ENCODE results near the gene FHDC1. TPM values are rescaled to one million over a fixed set of nuclear protein-coding genes. Genes with fewer than 3 reads are reported as not detected.

FHDC1 gene
- total RNA-seq, 1 experiment from 2014 or later = 19.9 TPM

- H2BK120ac ChIP-seq (ENCODE audit: low read depth, low read length, poor library complexity, severe bottlenecking) = no peak overlapping the region
- no peak overlapping the region; a peak in 1 of 5 replicates for H3K4me3 Mint-ChIP-seq
- no peak for TF ChIP-seq CTCF (conservative IDR thresholded peaks at IDR 0.05)
- no peaks in the 10 kb centered on the region for H3K23me2 ChIP-seq (ENCODE audit: insufficient read length, low read depth, low read length, poor library complexity, severe bottlenecking)
- no peaks in the 10 kb centered on the region for H3K79me2 ChIP-seq (ENCODE audit: insufficient read depth, low read length)
- H3K9me3 ChIP-seq (ENCODE audit: control insufficient read depth, low read depth, low read length) = no peaks in the 10 kb centered on the region
- no peak overlapping the region for H2BK20ac ChIP-seq (ENCODE audit: low read depth, low read length, poor library complexity, severe bottlenecking)
- no peak overlapping the region for H3K27ac ChIP-seq (ENCODE audit: insufficient read length, low read depth, low read length)
- H3K4me1 Mint-ChIP-seq = peaks cover 57 to 63% of the 10 kb centered on the region in 2 experiments
- no peak overlapping the region for H3K27ac Mint-ChIP-seq
- H3K56ac ChIP-seq (ENCODE audit: insufficient read length, low read depth, low read length) = no peak overlapping the region
- no peak overlapping the region for H4K91ac ChIP-seq (ENCODE audit: insufficient read length, low read depth, low read length)
- H2BK5ac ChIP-seq (ENCODE audit: insufficient read length, low read length) = no peak overlapping the region
- no peak overlapping the region for H3K23ac ChIP-seq (ENCODE audit: insufficient read length, low read depth, low read length)
- no CpG with 5 or more reads among the region's 3 CpGs for WGBS (ENCODE audit: extremely low coverage, insufficient read length, low lambda C conversion rate)
- H3K4me2 ChIP-seq (ENCODE audit: insufficient read depth, insufficient read length, low read length) = no peak overlapping the region
- H3K9ac ChIP-seq (ENCODE audit: extremely low read depth, insufficient read length, low read length) = no peak overlapping the region
- H3K27me3 ChIP-seq (ENCODE audit: insufficient read depth, low read length) = no peaks in the 10 kb centered on the region
- H2AFZ ChIP-seq (ENCODE audit: low read length) = no peak overlapping the region
- H3K79me1 ChIP-seq (ENCODE audit: insufficient read depth, low read depth, low read length, poor library complexity, severe bottlenecking) = no peaks in the 10 kb centered on the region
- no peak overlapping the region for H3K18ac ChIP-seq (ENCODE audit: insufficient read length, low read depth, low read length)
- peaks cover 16% of the 10 kb centered on the region; the same call in 1 of the 2 replicates for H3K4me1 ChIP-seq (ENCODE audit: insufficient read depth, low read length)
- no peak overlapping the region for H2BK12ac ChIP-seq (ENCODE audit: insufficient read length, low read depth, low read length)
- H3K27me3 Mint-ChIP-seq (ENCODE audit: low read depth) = peaks cover 5% of the 10 kb centered on the region; the same call in 1 of the 2 replicates
- no peak overlapping the region for H3T11ph ChIP-seq (ENCODE audit: low read length)
- H3K36me3 Mint-ChIP-seq (ENCODE audit: insufficient read depth in 1 of 3, low read depth in 3 of 3) = peaks cover 0 to 13% (median 0%) of the 10 kb centered on the region in 3 experiments; a peak in 4 of 7 replicates
- no peak overlapping the region for H4K5ac ChIP-seq (ENCODE audit: insufficient read length, low read depth, low read length)
- H3K4ac ChIP-seq (ENCODE audit: low read depth, low read length) = no peak overlapping the region
- H3K14ac ChIP-seq (ENCODE audit: insufficient read depth, low read length) = no peak overlapping the region
- peaks cover 3 to 6% of the 10 kb centered on the region in 2 experiments for H3K9me3 Mint-ChIP-seq
- H2AK5ac ChIP-seq (ENCODE audit: insufficient read length, low read length) = no peak overlapping the region
- H4K8ac ChIP-seq (replicated peaks; ENCODE audit: insufficient read length, low read depth, low read length) = no peak overlapping the region
- H4K20me1 ChIP-seq (ENCODE audit: control insufficient read depth, insufficient read depth, insufficient read length) = no peaks in the 10 kb centered on the region
- H2BK15ac ChIP-seq (ENCODE audit: low read depth, low read length) = no peak overlapping the region
- no peak for DNase-seq
Measured at GRCh38 chr4:152927737-152928136, 8.4 kb upstream of the FHDC1 start.

Data from H9 (cell line).